IMR-90 (cell line): ENCODE data around the gene CRISPLD2. TPM values are rescaled to one million over a fixed set of nuclear protein-coding genes. Genes with fewer than 3 reads are reported as not detected.

Source experiments
- ATAC-seq: fragments of 200-7000 bp; cut with Tn5 transposase; 2 replicates; pipeline ENCODE4 v1.9.1; 2020; ENCODE audit warnings: low read depth, mild to moderate bottlenecking, moderate library complexity
- BruUV-seq: library from RNA; stranded (reverse); fragments of 400-500 nt; replicated peaks from 2 replicates; lab custom pipeline; 2021; lab: Mats Ljungman, UMichigan
- CTCF ChIA-PET: fragments of 300-600 bp; formaldehyde crosslinking; extraction: SDS; loops from one replicate; lab custom pipeline; 2021; ENCODE audit warnings: antibody characterized with exemption; lab: Yijun Ruan, JAX
- POLR2A ChIA-PET: fragments of 300-600 bp; sonication (Branson Sonifier 250); formaldehyde crosslinking; loops from one replicate; lab custom pipeline; 2022; ENCODE audit warnings: antibody characterized with exemption; ENCODE audit not compliant: unreplicated experiment; lab: Charles Lee
- DNase-seq: peaks from one replicate; pipeline ENCODE4 v3.0.0; 2013
- H2AFZ ChIP-seq: replicated peaks from 2 replicates; pipeline ENCODE3; 2013; ENCODE audit warnings: low read length, mild to moderate bottlenecking; ENCODE audit not compliant: poor library complexity
- H2AK5ac ChIP-seq: 2 replicates; pipeline ENCODE4 v1.6.1; 2013; ENCODE audit warnings: low read depth, low read length, inconsistent platforms
- H2AK9ac ChIP-seq: replicated peaks from 2 replicates; pipeline ENCODE3; 2013; ENCODE audit warnings: mild to moderate bottlenecking, low read depth, low read length, moderate library complexity; ENCODE audit not compliant: poor library complexity
- H2BK120ac ChIP-seq: 2 replicates; pipeline ENCODE4 v1.6.1; 2013; ENCODE audit warnings: low read depth, low read length, inconsistent platforms
- H2BK15ac ChIP-seq: 3 replicates; pipeline ENCODE4 v1.6.1; 2013; ENCODE audit warnings: low read depth, low read length, inconsistent platforms
- H2BK20ac ChIP-seq: 2 replicates; pipeline ENCODE4 v1.6.1; 2013; ENCODE audit warnings: low read depth, mild to moderate bottlenecking, inconsistent platforms, low read length, moderate library complexity
- H2BK5ac ChIP-seq: 2 replicates; pipeline ENCODE4 v1.6.1; 2013; ENCODE audit warnings: mild to moderate bottlenecking, low read depth, low read length, inconsistent platforms; ENCODE audit not compliant: poor library complexity, severe bottlenecking
- H3K14ac ChIP-seq: replicated peaks from 2 replicates; pipeline ENCODE4 v1.6.1; 2013; ENCODE audit warnings: low read depth, low read length, inconsistent platforms
- H3K18ac ChIP-seq: 2 replicates; pipeline ENCODE4 v1.6.1; 2013; ENCODE audit warnings: low read depth, low read length, control low read depth
- H3K23ac ChIP-seq: 2 replicates; pipeline ENCODE4 v1.6.1; 2013; ENCODE audit warnings: low read depth, low read length, inconsistent platforms
- H3K27ac ChIP-seq: 2 replicates; pipeline ENCODE4 v1.5.1; 2013; ENCODE audit warnings: mild to moderate bottlenecking, control low read depth, low read length; ENCODE audit not compliant: insufficient read depth
- H3K27me3 ChIP-seq: 2 replicates; pipeline ENCODE4 v1.6.1; 2013; ENCODE audit warnings: low read length; ENCODE audit not compliant: control insufficient read depth, insufficient read depth
- H3K36me3 ChIP-seq: 2 replicates; pipeline ENCODE4 v1.6.1; 2013; ENCODE audit warnings: low read length, mixed read lengths; ENCODE audit not compliant: control insufficient read depth, insufficient read depth
- H3K4ac ChIP-seq: 2 replicates; pipeline ENCODE4 v1.6.1; 2013; ENCODE audit warnings: low read depth, low read length, inconsistent platforms
- H3K4me1 ChIP-seq: 2 replicates; pipeline ENCODE4 v1.6.1; 2013; ENCODE audit warnings: low read length, mixed read lengths; ENCODE audit not compliant: control insufficient read depth, insufficient read depth
- H3K4me2 ChIP-seq: 2 replicates; pipeline ENCODE4 v1.6.1; 2013; ENCODE audit warnings: low read depth, mild to moderate bottlenecking, control low read depth, low read length, moderate library complexity
- H3K4me3 ChIP-seq: 2 replicates; pipeline ENCODE4 v1.5.1; 2013; ENCODE audit warnings: low read depth, mild to moderate bottlenecking, control low read depth, low read length, moderate library complexity; ENCODE audit not compliant: insufficient read depth
- H3K56ac ChIP-seq: 2 replicates; pipeline ENCODE4 v1.6.1; 2013; ENCODE audit warnings: low read length, inconsistent platforms; ENCODE audit not compliant: insufficient read depth; ENCODE audit errors: extremely low read depth
- H3K79me1 ChIP-seq, 2 experiments: 2 replicates each; pipeline ENCODE4 v1.6.1; 2013; ENCODE audit warnings: low read length in 2 of 2, inconsistent platforms in 1 of 2, low read depth in 1 of 2
- H3K9ac ChIP-seq: 2 replicates; pipeline ENCODE4 v1.6.1; 2013; ENCODE audit warnings: low read depth, low read length, control low read depth
- H3K9me1 ChIP-seq: 2 replicates; pipeline ENCODE4 v1.6.1; 2013; ENCODE audit warnings: low read length, inconsistent platforms; ENCODE audit not compliant: insufficient read depth
- H3K9me3 ChIP-seq: 2 replicates; pipeline ENCODE4 v1.6.1; 2013; ENCODE audit warnings: low read length; ENCODE audit not compliant: control insufficient read depth, insufficient read depth
- H4K20me1 ChIP-seq: 2 replicates; pipeline ENCODE4 v1.6.1; 2013; ENCODE audit warnings: low read length, inconsistent platforms; ENCODE audit not compliant: insufficient read depth
- H4K5ac ChIP-seq: 2 replicates; pipeline ENCODE4 v1.6.1; 2013; ENCODE audit warnings: mild to moderate bottlenecking, low read depth, low read length, control low read depth
- H4K8ac ChIP-seq, 2 experiments: 2 replicates each; pipeline ENCODE4 v1.6.1; 2013; ENCODE audit warnings: low read depth in 2 of 2, low read length in 2 of 2, control low read depth in 1 of 2, inconsistent platforms in 1 of 2
- H4K91ac ChIP-seq: 2 replicates; pipeline ENCODE4 v1.6.1; 2013; ENCODE audit warnings: low read depth, low read length, inconsistent platforms; ENCODE audit not compliant: insufficient read depth
- BHLHE40 ChIP-seq: fragments of 150-350 bp; IDR thresholded peaks from 2 replicates; pipeline ENCODE4 v1.6.1; 2016; ENCODE audit warnings: mild to moderate bottlenecking, low read depth, low read length
- CHD1 ChIP-seq: IDR thresholded peaks from 2 replicates; pipeline ENCODE4 v1.6.1; 2012; ENCODE audit warnings: low read depth, low read length, improper control_type of control experiment
- CTCF ChIP-seq: conservative IDR thresholded peaks from 2 replicates; pipeline ENCODE4 v1.5.1; 2012; ENCODE audit warnings: mild to moderate bottlenecking, low read depth, low read length, improper control_type of control experiment
- FOS ChIP-seq: fragments of 150-350 bp; IDR thresholded peaks from 2 replicates; pipeline ENCODE4 v1.6.1; 2016; ENCODE audit warnings: low read depth, low read length
- MAFK ChIP-seq: IDR thresholded peaks from 2 replicates; pipeline ENCODE4 v1.6.1; 2012; ENCODE audit warnings: low read depth, low read length, improper control_type of control experiment
- MXI1 ChIP-seq: IDR thresholded peaks from 2 replicates; pipeline ENCODE4 v1.6.1; 2012; ENCODE audit warnings: low read depth, mild to moderate bottlenecking, low read length, moderate library complexity, borderline replicate concordance
- RAD21 ChIP-seq: IDR thresholded peaks from 2 replicates; pipeline ENCODE4 v1.6.1; 2012; ENCODE audit warnings: low read length, improper control_type of control experiment
- RCOR1 ChIP-seq: IDR thresholded peaks from 2 replicates; pipeline ENCODE4 v1.6.1; 2012; ENCODE audit warnings: mild to moderate bottlenecking, low read length, improper control_type of control experiment; ENCODE audit not compliant: insufficient replicate concordance
- RFX5 ChIP-seq: IDR thresholded peaks from 2 replicates; pipeline ENCODE4 v1.8.0; 2012; ENCODE audit warnings: low read depth, mild to moderate bottlenecking, low read length, moderate library complexity
- SMC3 ChIP-seq: fragments of 150-350 bp; IDR thresholded peaks from 2 replicates; pipeline ENCODE4 v1.6.1; 2016; ENCODE audit warnings: low read depth, mild to moderate bottlenecking, antibody characterized with exemption, low read length, moderate library complexity
- WGBS, 2 experiments: methylation state at CpG; one replicate each; pipeline versions ENCODE4 v1.1.5 to v1.1.7; 2013; ENCODE audit warnings: missing lambda C conversion rate in 2 of 2; ENCODE audit not compliant: insufficient read length in 1 of 2; ENCODE audit errors: extremely low coverage in 2 of 2; 5-methylcytosine and 5-hydroxymethylcytosine counted together
- dilution Hi-C: fragments of 300-500 bp; cut with HindIII; formaldehyde crosslinking; loops from one replicate; pipeline ENCODE4 v1.14.3; 2018; ENCODE audit warnings: low sequenced_read_pairs; ENCODE audit not compliant: unreplicated experiment
- in situ Hi-C: fragments of 300-500 bp; cut with MboI; formaldehyde crosslinking; loops from 3 replicates; pipeline ENCODE4 v1.14.3; 2019; ENCODE audit warnings: low sequenced_read_pairs, inconsistent platforms, mixed read lengths
- intact Hi-C: fragments of 100-400 bp; cut with micrococcal nuclease; formaldehyde crosslinking; loops from 2 replicates; pipeline ENCODE4 v1.10.0; 2022
- polyA plus RNA-seq, 3 experiments: library from polyadenylated mRNA; depleted of rRNA; stranded (reverse); fragments of >200 nt; gene quantifications; 2 replicates each; pipeline ENCODE4 v1.2.3, GENCODE V29; 2012; ENCODE audit warnings: low replicate concordance in 1 of 3
- total RNA-seq: library from RNA; depleted of rRNA; stranded (reverse); fragments of >200 nt; gene quantifications from 2 replicates; pipeline ENCODE4 v1.2.3, GENCODE V29; 2012
- TF ChIP-seq, protein P1 (sequence below): fragments of 150-350 bp; IDR thresholded peaks from 2 replicates; pipeline ENCODE4 v1.6.1; 2016; ENCODE audit warnings: low read depth, mild to moderate bottlenecking, low read length, moderate library complexity, borderline replicate concordance

CRISPLD2 gene
- total and polyA plus RNA-seq, 2 of the 4 experiments (the other 2 are of a cell fraction), result 23.1 to 37.5 TPM

DNA sequence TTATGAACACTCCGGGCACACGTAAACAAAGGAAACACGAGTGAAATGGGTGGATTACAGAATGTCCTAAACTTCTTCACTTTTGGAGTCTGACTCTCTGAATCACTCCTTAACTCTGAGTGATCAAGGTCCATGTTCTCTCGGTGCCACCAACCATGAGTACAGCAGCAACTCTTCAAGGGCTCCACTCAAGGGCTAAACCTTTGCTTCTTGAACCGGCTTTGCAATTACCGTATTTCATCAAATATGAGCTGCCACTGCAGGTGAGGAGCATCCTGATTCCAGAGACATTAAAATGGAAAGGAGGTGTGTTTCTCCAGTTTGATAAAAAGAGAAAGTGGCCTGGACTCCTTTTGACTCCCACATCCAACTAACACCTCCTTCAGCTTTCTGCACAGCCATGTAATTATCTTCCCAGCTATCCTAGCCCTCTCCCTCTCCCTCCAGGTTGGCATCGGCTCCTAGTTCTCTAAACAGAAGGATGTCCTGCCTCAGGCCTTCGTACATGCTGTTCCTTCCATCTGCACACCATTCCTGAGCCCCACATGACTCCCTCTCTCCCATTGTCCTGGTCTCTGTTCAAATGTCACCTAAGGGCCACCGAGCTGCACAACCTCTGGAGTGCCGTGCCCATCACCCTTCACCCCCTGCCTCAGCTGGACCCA, 130.1 kb downstream of the CRISPLD2 start:
- Histone ChIP-seq H3K23ac (no peak overlapping the region), H2BK120ac (peak overlapping the region; percentile 10; the same call in 1 of the 2 replicates)

More for the DNA sequence above, 130.1 kb downstream of the CRISPLD2 start:
- Histone ChIP-seq H3K18ac (no peak overlapping the region), H3K9ac (no peak overlapping the region), H2AFZ (peak overlapping the region; percentile 34), H4K20me1 (no peaks in the 10 kb centered on the region), H3K4me2 (no peak overlapping the region), H3K27me3 (no peaks in the 10 kb centered on the region), H2BK5ac (no peak overlapping the region), H2BK20ac (peak overlapping the region; percentile 16), H2AK9ac (no peak overlapping the region), H4K5ac (no peak overlapping the region), H3K9me1 (peaks cover 3% of the 10 kb centered on the region; the same call in 1 of the 2 replicates), H3K4ac (peak overlapping the region; percentile 17; the same call in 1 of the 2 replicates), H4K91ac (no peak overlapping the region), H3K36me3 (no peaks in the 10 kb centered on the region), H3K4me1 (peaks cover 7% of the 10 kb centered on the region; the same call in 1 of the 2 replicates), H2BK15ac (no peak overlapping the region; the same call in 2 of the 3 replicates), H2AK5ac (peak overlapping the region; percentile 45; the same call in 1 of the 2 replicates), H3K79me1 (no peaks in the 10 kb centered on the region), H3K56ac (no peak overlapping the region), H3K27ac (no peak overlapping the region), H3K14ac (peak overlapping the region; percentile 10), H4K8ac (no peak overlapping the region), H3K4me3 (no peak overlapping the region), H3K9me3 (no peaks in the 10 kb centered on the region)
- TF ChIP-seq BHLHE40, result no peak
- TF ChIP-seq RCOR1, result no peak
- TF ChIP-seq CHD1, result no peak
- TF ChIP-seq RFX5, result no peak
- no peak for TF ChIP-seq FOS
- TF ChIP-seq MAFK, result no peak
- TF ChIP-seq, protein P1, sequence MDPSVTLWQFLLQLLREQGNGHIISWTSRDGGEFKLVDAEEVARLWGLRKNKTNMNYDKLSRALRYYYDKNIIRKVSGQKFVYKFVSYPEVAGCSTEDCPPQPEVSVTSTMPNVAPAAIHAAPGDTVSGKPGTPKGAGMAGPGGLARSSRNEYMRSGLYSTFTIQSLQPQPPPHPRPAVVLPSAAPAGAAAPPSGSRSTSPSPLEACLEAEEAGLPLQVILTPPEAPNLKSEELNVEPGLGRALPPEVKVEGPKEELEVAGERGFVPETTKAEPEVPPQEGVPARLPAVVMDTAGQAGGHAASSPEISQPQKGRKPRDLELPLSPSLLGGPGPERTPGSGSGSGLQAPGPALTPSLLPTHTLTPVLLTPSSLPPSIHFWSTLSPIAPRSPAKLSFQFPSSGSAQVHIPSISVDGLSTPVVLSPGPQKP, result no peak
- TF ChIP-seq MXI1, result no peak
- TF ChIP-seq SMC3, result no peak
- TF ChIP-seq CTCF, result no peak
- TF ChIP-seq RAD21, result no peak
- no peak for ATAC-seq
- no peak for DNase-seq
- no TSS peak for BruUV-seq
- in situ Hi-C loops, result loop anchor here (25.0 kb wide), 1 partner anchor 313 kb away; the partner anchor contains the start of gene KLHL36
- intact Hi-C loops, result loop anchor here (5.0 kb wide), 2 partner anchors 113 to 328 kb away; no protein-coding TSS in a partner anchor
- ChIA-PET CTCF (interaction anchor here (0.7 kb wide), 1 partner anchor 196 kb away, joined by 3 read pairs; no protein-coding TSS in a partner anchor), POLR2A (no interaction called here)
- dilution Hi-C loops, result no loop called here
- 40% methylated on average over 1 of the region's 10 CpGs; no CpG with 5 or more reads in 1 of the 2 experiments for WGBS, 2 experiments
